HEK293 (cell line): Measurements from ENCODE around the gene TSPAN13.

Source experiments
- CTCF ChIA-PET: fragments of 350-600 bp; formaldehyde crosslinking; extraction: SDS; loops from one replicate; lab custom pipeline; 2021; ENCODE audit warnings: antibody characterized with exemption; lab: Yijun Ruan, JAX
- POLR2A ChIA-PET: fragments of 300-600 bp; formaldehyde crosslinking; extraction: SDS; loops from one replicate; lab custom pipeline; 2020; ENCODE audit warnings: antibody characterized with exemption, inconsistent platforms; lab: Yijun Ruan, JAX
- H3K27ac ChIP-seq: fragments of 200-500 bp; sonication (Bioruptor generic); 2 replicates; pipeline ENCODE4 v1.5.1; 2014; ENCODE audit warnings: low read depth, low read length, control low read depth, inconsistent platforms; ENCODE audit errors: extremely low read depth
- H3K36me3 ChIP-seq, 2 experiments: fragments of 200-500 bp in 1 of 2; sonication (Bioruptor generic) in 1 of 2; 1 replicate in 1 of 2; 2 replicates in 1 of 2; pipeline ENCODE4 v1.5.1; 2014 to 2017; ENCODE audit warnings: inconsistent platforms in 2 of 2, low read length in 2 of 2; ENCODE audit not compliant: control insufficient read depth in 2 of 2, insufficient read depth in 1 of 2
- H3K4me1 ChIP-seq: fragments of 200-500 bp; sonication (Bioruptor generic); 2 replicates; pipeline ENCODE4 v1.5.1; 2014; ENCODE audit warnings: mild to moderate bottlenecking, low read length, inconsistent platforms; ENCODE audit not compliant: control insufficient read depth, insufficient read depth
- H3K4me3 ChIP-seq: 2 replicates; pipeline ENCODE4 v1.5.1; 2011; ENCODE audit warnings: low read depth, mild to moderate bottlenecking, control low read depth, low read length, moderate library complexity
- H3K9me3 ChIP-seq: fragments of 200-500 bp; sonication (Bioruptor generic); 2 replicates; pipeline ENCODE4 v1.5.1; 2014; ENCODE audit warnings: low read depth, low read length, inconsistent platforms; ENCODE audit not compliant: control insufficient read depth, insufficient read depth
- GLI2 ChIP-seq: fragments of 450-650 bp; formaldehyde crosslinking; IDR thresholded peaks from 2 replicates; pipeline ENCODE4; 2017; ENCODE audit warnings: missing biosample characterization, missing genetic modification characterization, low read depth, borderline replicate concordance
- INSM2 ChIP-seq: fragments of 450-650 bp; formaldehyde crosslinking; IDR thresholded peaks from 2 replicates; pipeline ENCODE4 v1.5.1; 2016; ENCODE audit warnings: missing biosample characterization, missing genetic modification characterization
- PATZ1 ChIP-seq: fragments of 450-650 bp; formaldehyde crosslinking; IDR thresholded peaks from 2 replicates; pipeline ENCODE4 v1.5.1; 2016; ENCODE audit warnings: missing biosample characterization, missing genetic modification characterization
- PBX3 ChIP-seq: sonication (generic); formaldehyde crosslinking; IDR thresholded peaks from 2 replicates; pipeline ENCODE4 v1.8.1; 2022; ENCODE audit warnings: mild to moderate bottlenecking, moderate library complexity, missing genetic modification reagents
- SETDB1 ChIP-seq: IDR thresholded peaks from one replicate; pipeline ENCODE4 v1.6.1; 2017; ENCODE audit warnings: mild to moderate bottlenecking, low read length, moderate library complexity, mixed read lengths; ENCODE audit not compliant: insufficient read length
- TRIM28 ChIP-seq: IDR thresholded peaks from 2 replicates; pipeline ENCODE4 v1.6.1; 2011; ENCODE audit warnings: low read length, control low read depth, borderline replicate concordance
- WT1 ChIP-seq: fragments of 450-650 bp; formaldehyde crosslinking; IDR thresholded peaks from 2 replicates; pipeline ENCODE4 v1.5.1; 2016; ENCODE audit warnings: missing biosample characterization, missing genetic modification characterization
- YY2 ChIP-seq: fragments of 450-650 bp; formaldehyde crosslinking; IDR thresholded peaks from 2 replicates; pipeline ENCODE4 v1.5.1; 2016; ENCODE audit warnings: missing biosample characterization, missing genetic modification characterization
- ZNF146 ChIP-seq: fragments of 450-650 bp; formaldehyde crosslinking; IDR thresholded peaks from 2 replicates; pipeline ENCODE4 v1.5.1; 2016; ENCODE audit warnings: missing biosample characterization, missing genetic modification characterization
- ZNF148 ChIP-seq: fragments of 450-650 bp; formaldehyde crosslinking; IDR thresholded peaks from 2 replicates; pipeline ENCODE4 v1.5.0; 2017; ENCODE audit warnings: missing biosample characterization, missing genetic modification characterization, borderline replicate concordance
- ZNF426 ChIP-seq: fragments of 450-650 bp; formaldehyde crosslinking; IDR thresholded peaks from 2 replicates; pipeline ENCODE4 v1.5.1; 2017; ENCODE audit warnings: missing biosample characterization, missing genetic modification characterization, mild to moderate bottlenecking, inconsistent platforms, moderate library complexity
- ZNF473 ChIP-seq: fragments of 450-650 bp; formaldehyde crosslinking; IDR thresholded peaks from 2 replicates; pipeline ENCODE4 v1.5.1; 2017; ENCODE audit warnings: missing biosample characterization, missing genetic modification characterization
- ZNF544 ChIP-seq: fragments of 450-650 bp; formaldehyde crosslinking; IDR thresholded peaks from 2 replicates; pipeline ENCODE4 v1.5.0; 2017; ENCODE audit warnings: missing biosample characterization, missing genetic modification characterization
- ZNF561 ChIP-seq: fragments of 450-650 bp; IDR thresholded peaks from 2 replicates; pipeline ENCODE4 v1.5.1; 2018; ENCODE audit warnings: missing biosample characterization, missing genetic modification characterization, borderline replicate concordance
- ZNF639 ChIP-seq: fragments of 450-650 bp; formaldehyde crosslinking; IDR thresholded peaks from 2 replicates; pipeline ENCODE4 v1.5.1; 2016; ENCODE audit warnings: missing biosample characterization, missing genetic modification characterization
- ZNF658 ChIP-seq: fragments of 450-650 bp; formaldehyde crosslinking; IDR thresholded peaks from 2 replicates; pipeline ENCODE4; 2016; ENCODE audit warnings: missing biosample characterization, missing genetic modification characterization
- ZNF747 ChIP-seq: fragments of 450-650 bp; formaldehyde crosslinking; IDR thresholded peaks from 2 replicates; pipeline ENCODE4 v1.5.1; 2016; ENCODE audit warnings: missing biosample characterization, missing genetic modification characterization
- ZNF785 ChIP-seq: fragments of 450-650 bp; formaldehyde crosslinking; IDR thresholded peaks from 2 replicates; pipeline ENCODE4 v1.5.1; 2016; ENCODE audit warnings: missing biosample characterization, missing genetic modification characterization

The TSPAN13 gene

GRCh38 chr7:16732828-16733227 lies 20.7 kb upstream of the TSPAN13 start:
- Histone ChIP-seq H3K36me3 (no peaks in the 10 kb centered on the region), H3K4me1 (no peaks in the 10 kb centered on the region), H3K27ac (no peak overlapping the region), H3K9me3 (no peaks in the 10 kb centered on the region), H3K4me3 (no peak overlapping the region)
- POLR2A ChIA-PET, result no interaction called here
- TF ChIP-seq ZNF148 (tag by site-specific recombination) (no peak), SETDB1 (no peak), GLI2 (no peak), ZNF658 (tag by site-specific recombination) (no peak)
- CTCF ChIA-PET, result no interaction called here

GRCh38 chr7:16734148-16734726 lies 19.3 kb upstream of the TSPAN13 start:
- Histone ChIP-seq H3K4me1 (no peaks in the 10 kb centered on the region), H3K9me3 (no peaks in the 10 kb centered on the region), H3K4me3 (no peak overlapping the region), H3K27ac (no peak overlapping the region), H3K36me3 (no peaks in the 10 kb centered on the region)
- CTCF ChIA-PET, result no interaction called here
- TF ChIP-seq INSM2 (tag by site-specific recombination), result no peak
- no peak for TF ChIP-seq PATZ1 (tag by site-specific recombination)
- POLR2A ChIA-PET, result no interaction called here

GRCh38 chr7:16735020-16735419 lies 18.5 kb upstream of the TSPAN13 start:
- H3K27ac ChIP-seq, result no peak overlapping the region
- no peaks in the 10 kb centered on the region for H3K4me1 ChIP-seq
- ChIA-PET CTCF (interaction anchor here (0.6 kb wide), 1 partner anchor 11 kb away, joined by 5 read pairs; no protein-coding TSS in a partner anchor), POLR2A (no interaction called here)
- H3K36me3 ChIP-seq, result no peaks in the 10 kb centered on the region
- TF ChIP-seq ZNF544 (no peak), ZNF561 (no peak), PATZ1 (tag by site-specific recombination) (no peak), ZNF785 (tag by site-specific recombination) (no peak), ZNF747 (no peak), ZNF426 (no peak), ZNF639 (tag by site-specific recombination) (no peak), YY2 (tag by site-specific recombination) (no peak), PBX3 (CRISPR knock-in tag) (no peak), TRIM28 (no peak), ZNF473 (tag by site-specific recombination) (no peak), ZNF146 (no peak), WT1 (tag by site-specific recombination) (no peak)
- H3K4me3 ChIP-seq, result no peak overlapping the region
- no peaks in the 10 kb centered on the region for H3K9me3 ChIP-seq
